Adrenal gland (tissue), 12 donors: ENCODE measurements around the gene AP2A2. TPM values are rescaled to one million over a fixed set of nuclear protein-coding genes. Genes with fewer than 3 reads are reported as not detected.

ENCODE experiments used
- DNase-seq, 7 donors: peaks; one replicate each; pipeline ENCODE4 v3.0.0-alpha.2; 2019 to 2020
- H3K27ac ChIP-seq, 5 donors: fragments of 200-600 bp; sonication (generic) in 4 of 5; 1 replicate in 3 of 5; 2 replicates in 2 of 5; pipeline versions ENCODE4 v1.5.1 to v1.8.0; 2016 to 2020; ENCODE audit warnings: mild to moderate bottlenecking in 1 of 5
- H3K27me3 ChIP-seq: fragments of 200-600 bp; 2 replicates; pipeline ENCODE4 v1.8.0; 2021
- H3K36me3 ChIP-seq, 2 donors: fragments of 200-600 bp; replicated peaks in 1 of 2; 1 replicate in 1 of 2; 2 replicates in 1 of 2; pipeline versions ENCODE4 v1.5.1 to v1.8.0; 2018 to 2022
- H3K4me1 ChIP-seq, 2 donors: fragments of 200-600 bp; replicated peaks in 1 of 2; 1 replicate in 1 of 2; 2 replicates in 1 of 2; pipeline versions ENCODE4 v1.5.1 to v1.8.0; 2018 to 2021
- H3K4me3 ChIP-seq, 4 donors: fragments of 200-600 bp; sonication (generic) in 3 of 4; one replicate each; pipeline ENCODE4 v1.5.1; 2016 to 2018
- H3K9me3 ChIP-seq, 3 donors: fragments of 200-600 bp; sonication (generic) in 1 of 3; replicated peaks in 1 of 3; 1 replicate in 2 of 3; 2 replicates in 1 of 3; pipeline versions ENCODE4 v1.5.1 to v1.8.0; 2016 to 2021
- CTCF ChIP-seq, 6 experiments: fragments of 450-650 bp in 4 of 6; fragments of 200-600 bp in 2 of 6; sonication (generic) in 1 of 6; IDR thresholded peaks; 1 replicate in 5 of 6; 2 replicates in 1 of 6; pipeline versions ENCODE4 v1.5.1 to v1.8.0; 2016 to 2021; ENCODE audit warnings: antibody characterized with exemption in 6 of 6, mild to moderate bottlenecking in 2 of 6, moderate library complexity in 1 of 6
- POLR2A ChIP-seq, 2 donors: fragments of 450-650 bp; IDR thresholded peaks; one replicate each; pipeline ENCODE4 v1.6.1; 2017; ENCODE audit warnings: antibody characterized with exemption in 2 of 2, mild to moderate bottlenecking in 2 of 2, moderate library complexity in 1 of 2
- whole genome bisulfite sequencing, 4 donors: extraction: QIAGEN DNeasy Blood & Tissue Kit in 2 of 4; methylation state at CpG; one replicate each; pipeline versions ENCODE4 v1.1.5 to v1.1.7; 2013 to 2017; 5-methylcytosine and 5-hydroxymethylcytosine counted together
- intact Hi-C, 2 donors: fragments of 100-400 bp; cut with DNase I; formaldehyde crosslinking; loops; one replicate each; pipeline versions ENCODE4 v1.14.1 to v1.15.0; 2022 to 2023
- polyA plus RNA-seq, 3 donors: library from polyadenylated mRNA; stranded (reverse); fragments of 200-250 nt in 2 of 3; fragments of 350-450 nt in 1 of 3; fragmentation: Illumina TruSeq in 1 of 3; extraction: RNeasy Lipid Tissue Mini Kit (QIAGEN cat#74804) in 1 of 3; gene quantifications; one replicate each; pipeline ENCODE4 v1.2.3, GENCODE V29; 2013 to 2014
- total RNA-seq, 9 donors: library from RNA; depleted of rRNA in 4 of 9; stranded (reverse); fragments of >200 nt in 4 of 9; fragments of 120-200 nt in 1 of 9; fragmentation: NEBNext Ultra II Directional in 1 of 9; extraction: Animal tissue kit (Norgen Biotek cat#: 25700) in 1 of 9; gene quantifications; one replicate each; pipeline versions ENCODE4 v1.1.0 to v1.2.4, GENCODE V29; 2013 to 2023
- donor health status: healthy with polysubstance abuse.
- donor health status: Bipolar disorder and iron deficiency.
- donor health status: DM: yes; HTN: yes; CAD: no.
- donor health status: DM: no; HTN: no; CAD: no.
- donor health status: DM: no; HTN: no; CAD: no.
- donor health status: DM: yes; HTN: yes; CAD: no.

Gene AP2A2
- total and polyA plus RNA-seq, 12 donors = 15.3 to 115 (median 73.1) TPM

DNA sequence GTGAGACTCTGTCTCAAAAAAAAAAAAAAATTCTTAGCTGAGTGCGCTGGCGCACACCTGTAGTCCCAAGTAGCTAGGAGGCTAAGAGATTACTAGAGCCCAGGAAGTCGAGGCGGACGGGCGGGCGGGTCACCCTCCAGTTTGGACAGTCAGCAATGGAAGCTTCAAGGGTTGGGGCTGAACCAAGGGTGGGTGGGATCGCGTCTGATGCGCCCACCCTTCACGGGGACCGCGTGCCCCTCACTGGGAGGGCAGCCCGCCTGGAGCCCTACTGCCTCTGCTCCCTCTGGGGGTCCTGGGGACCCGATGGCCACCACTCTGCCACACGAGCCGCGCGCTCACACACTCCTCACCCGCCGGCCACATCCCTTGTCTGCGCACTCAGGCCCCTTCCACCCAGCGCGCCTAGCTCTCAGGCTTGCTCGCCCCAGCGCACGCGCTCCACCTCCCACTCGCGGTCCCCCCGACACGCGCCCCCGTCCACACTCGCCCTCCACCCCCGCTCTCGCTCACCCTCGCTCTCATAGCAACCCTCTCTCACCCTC, 15.6 kb upstream of the AP2A2 start:
- WGBS, 4 donors = 2 to 4% (median 3%) methylated on average over 28 to 38 of the region's 38 CpGs
- no peaks in the 10 kb centered on the region for H3K9me3 ChIP-seq
- no peaks in the 10 kb centered on the region for H3K27me3 ChIP-seq
- peak overlapping the region in 3 of 5 donors; percentile 79 to 97 (median 92) for H3K27ac ChIP-seq
- DNase-seq = no peak
- intact Hi-C loops = no loop called here
- H3K4me1 ChIP-seq = peaks cover 12 to 28% of the 10 kb centered on the region in 2 donors
- H3K36me3 ChIP-seq = no peaks in the 10 kb centered on the region
- peak overlapping the region; percentile 30 to 97 (median 85) for H3K4me3 ChIP-seq
- no peak for TF ChIP-seq POLR2A (IDR thresholded peaks at IDR 0.05)
- no peak for TF ChIP-seq CTCF (IDR thresholded peaks at IDR 0.05)

GRCh38 chr11:910589-911030, 15.1 kb upstream of the AP2A2 start, which contains the start of gene CHID1:
TSS of gene CHID1 (minus strand) at chr11:910810. CDS start at chr11:904816, 5,994 bp downstream.
- no peaks in the 10 kb centered on the region for H3K9me3 ChIP-seq
- peak; percentile 77 to 89 (median 85) for DNase-seq
- TF ChIP-seq POLR2A (IDR thresholded peaks at IDR 0.05) (no peak), CTCF (IDR thresholded peaks at IDR 0.05) (no peak)
- H3K4me1 ChIP-seq = peaks cover 12 to 32% of the 10 kb centered on the region in 2 donors
- H3K4me3 ChIP-seq = peak within 1 kb of the TSS; percentile 60 to 97 (median 85)
- intact Hi-C loops = no loop called here
- H3K36me3 ChIP-seq = no peaks in the 10 kb centered on the region
- 0 to 1% (median 1%) methylated on average over 8 to 58 of the region's 59 CpGs for WGBS, 4 donors
- peak within 1 kb of the TSS; percentile 74 to 97 (median 79) for H3K27ac ChIP-seq
- H3K27me3 ChIP-seq = no peaks in the 10 kb centered on the region

DNA sequence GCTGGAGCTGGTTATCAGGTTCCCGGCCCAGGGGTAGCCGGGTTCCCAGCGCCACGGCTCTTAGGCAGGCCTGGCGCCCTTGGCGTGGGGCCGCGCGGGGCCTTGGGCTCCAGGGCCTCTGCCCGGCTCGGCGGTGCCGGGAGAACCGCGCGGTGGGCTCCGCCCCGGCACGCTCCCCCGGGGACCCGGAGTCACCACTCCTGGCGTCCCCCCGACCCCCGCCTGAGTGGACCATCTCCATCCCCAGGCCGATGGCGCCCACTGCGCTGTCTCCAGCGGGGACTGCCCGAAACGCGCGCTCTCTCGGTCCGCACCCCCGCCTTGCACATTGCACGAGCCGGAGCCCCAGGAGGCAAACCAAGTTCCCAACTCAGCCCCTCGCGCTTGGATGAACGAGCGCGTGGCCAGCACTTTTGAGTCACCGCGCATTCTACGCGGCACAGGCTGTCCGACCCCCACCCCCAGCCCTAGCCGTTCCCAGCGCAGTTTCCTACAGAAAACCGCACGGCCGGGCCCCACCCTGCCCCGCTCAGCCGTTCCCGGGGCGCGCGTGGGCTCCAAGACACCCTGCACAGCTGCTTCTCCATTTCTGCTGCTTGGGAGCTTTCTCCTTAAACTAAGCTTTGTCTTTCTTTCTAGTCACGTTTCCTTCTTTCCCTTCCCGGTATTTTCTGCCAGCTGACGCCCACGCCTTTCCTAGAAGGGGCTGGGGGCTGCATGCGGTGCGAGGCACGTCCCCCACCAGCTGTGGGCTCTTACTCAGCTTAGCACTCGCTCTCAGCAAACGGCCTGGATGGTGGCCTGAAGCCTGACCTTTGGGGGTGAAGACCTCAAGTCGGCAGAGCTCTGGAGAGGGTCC, 14.4 kb upstream of the AP2A2 start:
- 2 to 6% (median 4%) methylated on average over 22 to 68 of the region's 68 CpGs for WGBS, 4 donors
- intact Hi-C loops = no loop called here

More for the DNA sequence above, 14.4 kb upstream of the AP2A2 start:
- TF ChIP-seq CTCF (IDR thresholded peaks at IDR 0.05) = no peak
- TF ChIP-seq POLR2A (IDR thresholded peaks at IDR 0.05) = peak; percentile 20 to 49
- H3K9me3 ChIP-seq = no peaks in the 10 kb centered on the region
- DNase-seq = peak; percentile 45 to 77 (median 69)
- peak overlapping the region; percentile 74 to 97 (median 79) for H3K27ac ChIP-seq
- peaks cover 12 to 32% of the 10 kb centered on the region in 2 donors for H3K4me1 ChIP-seq
- peak overlapping the region in 3 of 4 donors; percentile 60 to 97 (median 85) for H3K4me3 ChIP-seq
- H3K27me3 ChIP-seq = no peaks in the 10 kb centered on the region
- H3K36me3 ChIP-seq = no peaks in the 10 kb centered on the region
